Stimulated activated CD4-positive, alpha-beta T cell treated with anti-CD3 and anti-CD28 coated beads, Interleukin-15, amount 100 ng/mL, for 48 hours (primary cell): ENCODE results near the gene PKM.

ENCODE experiments used
- DNase-seq, 2 donors: peaks; one replicate each; pipeline ENCODE4 v3.0.0-alpha.2; 2020; ENCODE audit warnings: low read depth in 2 of 2

The PKM gene

DNA sequence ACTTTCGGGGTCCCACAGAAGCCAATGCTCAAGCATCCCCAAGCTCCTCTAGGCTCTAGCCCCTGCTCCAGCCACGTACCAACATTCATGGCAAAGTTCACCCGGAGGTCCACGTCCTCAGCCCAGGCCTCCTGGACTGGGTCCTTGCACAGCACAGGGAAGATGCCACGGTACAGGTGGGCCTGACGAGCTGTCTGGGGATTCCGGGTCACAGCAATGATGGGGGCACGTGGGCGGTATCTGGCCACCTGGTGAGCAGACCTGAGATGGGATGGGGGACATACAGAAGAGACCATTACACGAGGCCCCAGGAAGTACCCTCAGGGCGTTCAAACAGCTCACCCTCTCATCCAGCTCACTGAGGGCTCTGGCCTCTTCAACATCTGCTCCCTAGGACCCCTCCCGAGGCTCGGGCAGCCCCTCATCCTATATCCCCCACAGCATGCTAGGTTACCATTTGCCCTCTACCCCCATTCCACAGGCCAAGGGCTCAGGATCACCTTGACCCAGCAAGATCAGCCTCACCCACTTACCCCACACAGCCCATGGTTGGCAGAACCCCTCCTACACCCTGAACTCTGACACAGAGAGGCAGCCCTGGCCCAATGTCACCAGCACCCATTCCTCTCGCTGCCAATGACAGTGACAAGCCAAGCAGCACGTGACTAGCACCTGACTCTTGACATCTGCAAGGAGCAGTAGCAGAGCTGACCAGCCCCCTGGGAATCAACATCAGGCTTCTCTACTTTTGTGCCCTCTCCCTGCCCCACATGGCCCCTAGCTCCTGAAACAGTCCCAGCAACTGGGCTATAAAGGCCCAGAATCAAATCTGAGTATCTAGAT is 30.4 kb downstream of the PKM start:
- DNase-seq, result no peak

GRCh38 chr15:72199721-72200212 is 31.2 kb downstream of the PKM start:
- peak in 1 of 2 donors; percentile 59 for DNase-seq

DNA sequence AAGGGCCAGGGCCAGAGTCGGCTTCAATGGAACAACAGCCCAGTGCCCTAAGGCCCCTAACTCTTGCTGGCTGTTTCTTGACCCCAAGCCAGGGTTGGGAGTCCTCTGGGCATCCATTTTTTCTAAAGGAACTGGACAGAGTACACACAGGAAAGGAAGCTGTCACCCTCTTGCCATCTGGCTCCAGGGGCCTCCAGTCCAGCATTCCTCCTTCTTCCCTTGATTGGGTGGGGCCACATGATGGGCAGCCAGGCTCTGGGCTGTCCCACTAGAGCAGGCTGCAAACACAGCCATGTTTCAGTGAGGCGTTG is 31.8 kb downstream of the PKM start:
- DNase-seq, result no peak

GRCh38 chr15:72198356-72199204 is 32.4 kb downstream of the PKM start:
- no peak for DNase-seq

- peak in 1 of 2 donors; percentile 33 for DNase-seq
Observed at GRCh38 chr15:72197460-72198355, 33.3 kb downstream of the PKM start, which contains the start of gene GRAMD2A. Gene GRAMD2A (minus strand): TSS chr15:72197787.

- DNase-seq, result no peak
Observed at GRCh38 chr15:72197041-72197459, 33.9 kb downstream of the PKM start.

GRCh38 chr15:72196409-72197040 is 34.5 kb downstream of the PKM start:
- no peak for DNase-seq

DNA sequence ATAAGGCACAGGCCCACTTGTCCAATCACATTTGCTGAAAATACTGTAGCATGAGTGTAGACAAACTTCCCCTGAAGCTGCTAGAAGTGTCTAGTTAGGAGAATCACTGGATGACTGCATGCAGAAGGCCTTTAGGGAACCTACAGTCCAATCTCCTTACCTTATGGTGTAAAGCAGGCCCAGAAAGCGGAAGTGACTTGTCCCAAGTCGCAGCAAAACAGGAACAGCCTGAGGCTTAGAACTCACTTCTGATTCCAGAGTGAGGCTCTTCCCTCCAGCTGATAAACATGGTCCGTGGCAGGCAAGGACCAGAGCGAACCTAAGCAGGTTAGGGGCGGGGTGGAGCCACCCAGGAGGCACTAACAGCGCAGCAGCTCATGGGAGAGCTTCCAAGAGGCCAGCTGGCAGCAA is 35.9 kb downstream of the PKM start:
- DNase-seq, result no peak

GRCh38 chr15:72193836-72194396 is 37.1 kb downstream of the PKM start:
- no peak for DNase-seq

DNA sequence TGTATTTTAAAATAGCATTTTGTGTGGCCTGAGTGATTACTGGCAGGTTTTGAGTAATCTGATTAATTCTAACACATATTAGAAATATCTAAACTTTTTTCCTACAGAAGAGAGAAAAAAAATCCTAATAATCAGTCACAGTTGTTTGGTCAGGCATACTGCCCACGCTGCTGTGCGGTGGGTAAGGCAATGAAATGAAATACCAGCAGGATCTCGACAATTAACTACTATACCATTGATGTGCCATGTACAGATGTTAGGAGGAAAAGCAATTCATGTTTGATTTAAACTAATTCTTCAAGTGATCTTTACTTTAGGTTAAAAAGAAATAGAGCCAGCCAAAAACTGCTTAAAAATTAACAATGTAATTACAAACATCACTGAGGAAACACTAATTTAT is 38.6 kb downstream of the PKM start:
- DNase-seq, result no peak

DNA sequence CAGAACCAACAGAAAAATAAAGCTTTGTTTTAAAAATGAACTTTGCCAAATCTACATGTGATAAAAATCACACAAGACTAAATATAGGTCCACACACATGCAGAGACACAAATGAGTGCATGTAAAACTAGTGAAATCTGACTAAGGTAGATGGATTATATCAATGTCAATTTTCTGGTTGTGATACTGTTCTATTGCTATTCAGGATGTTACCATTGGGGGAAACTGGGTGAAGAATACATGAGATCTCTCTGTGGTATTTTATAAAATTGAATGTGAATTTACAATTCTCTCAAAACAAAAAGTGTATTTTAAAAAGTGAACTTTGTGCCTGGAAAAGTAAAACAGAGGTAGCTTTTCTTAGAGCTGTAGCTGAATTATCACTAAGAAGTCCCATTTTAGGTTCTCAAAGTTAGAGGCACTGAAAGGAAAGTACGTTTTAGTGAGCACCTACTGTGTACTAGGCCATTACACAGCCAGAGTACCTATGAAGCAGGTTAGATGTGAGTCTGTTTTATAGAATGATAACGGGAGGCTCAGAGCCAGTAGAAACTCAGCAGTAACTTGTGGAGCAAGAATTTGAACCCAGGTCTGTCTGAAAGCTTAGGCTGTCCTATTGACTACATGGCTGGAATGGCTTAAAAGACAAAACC is 41.6 kb downstream of the PKM start:
- no peak for DNase-seq

DNA sequence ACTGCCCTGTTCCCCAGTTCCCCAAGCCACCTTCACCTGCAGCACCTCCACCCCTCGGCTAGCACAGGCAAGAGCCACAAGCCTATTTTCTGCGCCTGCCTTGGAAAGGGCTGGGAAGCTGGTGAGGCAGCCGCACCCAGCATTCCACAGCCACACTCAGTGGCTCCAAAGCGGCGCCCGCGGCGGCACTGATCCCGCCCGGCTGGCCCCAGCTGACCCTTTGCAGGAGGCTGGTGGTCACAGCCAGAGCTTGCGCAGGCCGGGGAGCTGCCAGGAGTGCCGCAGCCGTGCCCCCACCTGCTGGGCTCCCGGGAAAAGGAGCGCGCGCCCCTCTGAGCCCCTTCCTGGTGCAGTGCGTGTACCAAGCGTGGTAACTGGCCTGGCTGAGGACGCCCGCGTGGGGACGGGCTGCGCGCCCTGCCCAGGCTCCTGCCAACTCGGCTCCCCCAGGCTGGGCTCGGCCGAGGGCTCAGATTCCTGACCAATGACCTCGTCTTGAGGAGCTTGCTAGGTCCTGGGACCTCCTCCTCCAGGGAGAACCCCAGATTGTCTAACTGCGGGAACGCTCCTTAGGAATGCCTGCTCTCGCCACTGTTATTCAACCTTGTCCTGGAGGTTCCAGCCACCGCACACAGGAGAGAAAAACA is 46.7 kb downstream of the PKM start:
- no peak for DNase-seq

GRCh38 chr15:72183781-72184164 is 47.2 kb downstream of the PKM start:
- DNase-seq, result no peak

- DNase-seq, result no peak
Observed at GRCh38 chr15:72182673-72183072, 48.3 kb downstream of the PKM start.

GRCh38 chr15:72182244-72182643 is 48.7 kb downstream of the PKM start:
- DNase-seq, result no peak

DNA sequence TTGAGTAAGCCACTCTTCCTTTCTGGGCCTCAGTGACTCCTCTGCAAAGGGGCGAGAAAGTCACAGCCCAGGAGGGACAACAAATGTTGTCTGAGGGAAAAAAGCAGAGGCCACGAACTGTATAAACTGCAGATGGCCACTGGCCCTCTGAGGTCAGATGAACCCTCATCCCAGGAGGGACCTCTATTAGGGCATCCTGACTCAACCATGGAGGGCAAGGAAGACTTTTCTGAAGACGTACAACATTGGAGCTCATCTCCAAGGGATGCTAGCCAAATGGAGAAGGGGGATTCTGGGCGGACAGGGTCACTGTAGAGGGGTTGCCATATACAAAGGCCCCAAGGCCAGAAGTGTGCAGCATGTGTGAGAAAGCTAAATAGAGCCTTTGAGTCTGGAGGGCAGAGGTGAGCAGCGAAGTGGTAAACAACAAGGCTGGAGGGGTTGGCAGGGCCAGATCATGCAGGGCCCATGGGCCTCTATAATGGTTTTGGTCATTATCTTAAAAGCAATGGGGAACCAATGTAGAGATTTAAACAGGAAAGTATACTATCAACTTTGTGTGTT is 50.1 kb downstream of the PKM start:
- DNase-seq, result no peak

DNA sequence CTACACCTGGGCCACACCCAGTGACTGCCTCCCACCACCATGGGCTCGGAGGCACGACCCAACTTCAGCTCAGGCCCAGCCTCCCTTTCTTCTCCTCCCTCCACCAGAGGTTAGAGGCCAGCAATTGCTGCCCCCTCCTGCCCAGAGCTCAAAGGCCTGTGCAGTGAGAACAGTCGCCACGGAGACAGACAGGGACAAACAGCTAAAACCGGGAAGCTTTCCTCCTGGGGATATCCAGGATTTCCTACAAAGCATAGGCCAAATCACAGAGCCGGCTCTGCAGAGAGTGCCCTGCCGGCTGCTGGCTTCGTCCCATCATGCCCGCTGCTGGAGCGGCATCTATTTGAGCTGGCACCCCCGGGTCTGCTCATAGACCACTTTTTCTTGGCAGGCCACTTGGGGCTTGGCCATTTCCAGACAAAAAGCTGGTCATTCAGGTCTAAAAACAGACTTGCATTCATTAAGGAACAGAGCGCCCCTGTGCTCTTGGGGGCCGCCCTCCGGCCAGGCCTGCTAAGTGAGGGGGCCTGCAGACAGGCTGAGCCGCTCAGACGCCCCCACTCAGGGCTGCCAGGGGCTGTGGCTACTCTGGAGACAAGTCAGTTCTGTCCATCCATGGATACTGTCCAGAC is 50.9 kb downstream of the PKM start:
- DNase-seq, result no peak

- DNase-seq, result no peak
Observed at GRCh38 chr15:72178976-72179585, 51.9 kb downstream of the PKM start.

GRCh38 chr15:72176743-72177142 is 54.2 kb downstream of the PKM start:
- no peak for DNase-seq
